Mesodermal cell (in vitro differentiated cells): ENCODE data around the gene SMAD2.

Source experiments
- H3K27ac ChIP-seq: 2 replicates; pipeline ENCODE4 v1.7.0; 2013; ENCODE audit warnings: mild to moderate bottlenecking, low read depth, low read length, moderate library complexity; ENCODE audit not compliant: severe bottlenecking
- H3K36me3 ChIP-seq: 2 replicates; pipeline ENCODE4 v1.7.1; 2013; ENCODE audit warnings: mild to moderate bottlenecking, low read length, moderate library complexity; ENCODE audit not compliant: control insufficient read depth, insufficient read depth
- H3K4me1 ChIP-seq: one replicate; pipeline ENCODE4 v1.7.1; 2013; ENCODE audit warnings: mild to moderate bottlenecking, low read length; ENCODE audit not compliant: insufficient read depth, control insufficient read depth, poor library complexity, severe bottlenecking
- H3K4me3 ChIP-seq: 2 replicates; pipeline ENCODE4 v1.7.0; 2013; ENCODE audit warnings: low read length, control low read depth, mild to moderate bottlenecking; ENCODE audit not compliant: insufficient read depth, poor library complexity, severe bottlenecking; ENCODE audit errors: extremely low read depth
- H3K9me3 ChIP-seq: 2 replicates; pipeline ENCODE4 v1.7.1; 2013; ENCODE audit warnings: mild to moderate bottlenecking, low read length, moderate library complexity; ENCODE audit not compliant: control insufficient read depth
- WGBS, 2 experiments: methylation state at CpG; one replicate each; pipeline ENCODE4 v1.1.5; 2013; ENCODE audit warnings: missing lambda C conversion rate in 2 of 2; ENCODE audit not compliant: insufficient coverage in 2 of 2; 5-methylcytosine and 5-hydroxymethylcytosine counted together

Gene SMAD2

GRCh38 chr18:47817017-47817794, 113.3 kb downstream of the SMAD2 start:
- Histone ChIP-seq H3K4me1 (peaks cover 2% of the 10 kb centered on the region), H3K4me3 (no peak overlapping the region), H3K27ac (no peak overlapping the region), H3K9me3 (no peaks in the 10 kb centered on the region), H3K36me3 (peaks cover 5% of the 10 kb centered on the region)
- WGBS, 2 experiments = 92 to 93% methylated on average over 2 to 9 of the region's 9 CpGs

- 87 to 98% methylated on average over 3 of the region's 5 CpGs for WGBS, 2 experiments
These were observed 114.8 kb downstream of the SMAD2 start for GRCh38 chr18:47815486-47816270.

DNA sequence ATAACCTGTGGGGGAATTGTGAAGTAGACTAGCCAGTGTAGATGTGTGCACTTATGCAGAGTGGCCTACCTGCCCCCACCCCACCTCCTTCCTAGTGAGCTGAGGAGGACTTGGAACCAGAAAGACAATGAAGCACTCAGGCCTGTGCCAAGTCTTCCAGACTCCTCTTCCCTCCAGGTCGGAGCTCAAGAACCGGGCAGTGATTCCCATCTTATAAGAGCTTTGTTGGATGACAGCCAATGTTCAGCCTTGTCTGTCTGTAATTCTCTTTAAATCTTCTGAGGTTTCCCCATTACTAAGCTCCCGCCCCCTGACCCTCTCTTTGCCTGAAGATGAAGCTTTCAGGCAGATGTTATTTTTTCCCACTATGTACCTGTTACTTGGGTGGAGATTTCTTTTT, 121.0 kb downstream of the SMAD2 start:
- Histone ChIP-seq H3K36me3 (no peaks in the 10 kb centered on the region), H3K4me1 (no peaks in the 10 kb centered on the region), H3K9me3 (no peaks in the 10 kb centered on the region), H3K27ac (no peak overlapping the region), H3K4me3 (no peak overlapping the region)
- WGBS, 2 experiments = 90 to 100% methylated on average over 2 of the region's 3 CpGs

More at GRCh38 chr18:47815486-47816270, 114.8 kb downstream of the SMAD2 start:
- peak overlapping the region; percentile 39 for H3K27ac ChIP-seq
- H3K36me3 ChIP-seq = peaks cover 5% of the 10 kb centered on the region
- no peak overlapping the region for H3K4me3 ChIP-seq
- H3K9me3 ChIP-seq = no peaks in the 10 kb centered on the region
- peaks cover 2% of the 10 kb centered on the region for H3K4me1 ChIP-seq

- Histone ChIP-seq H3K36me3 (no peaks in the 10 kb centered on the region), H3K9me3 (no peaks in the 10 kb centered on the region), H3K27ac (no peak overlapping the region), H3K4me3 (no peak overlapping the region), H3K4me1 (peaks cover 11% of the 10 kb centered on the region)
- 58 to 77% methylated on average over 2 to 5 of the region's 6 CpGs for WGBS, 2 experiments
These were observed 127.7 kb downstream of the SMAD2 start for GRCh38 chr18:47802802-47803201.

DNA sequence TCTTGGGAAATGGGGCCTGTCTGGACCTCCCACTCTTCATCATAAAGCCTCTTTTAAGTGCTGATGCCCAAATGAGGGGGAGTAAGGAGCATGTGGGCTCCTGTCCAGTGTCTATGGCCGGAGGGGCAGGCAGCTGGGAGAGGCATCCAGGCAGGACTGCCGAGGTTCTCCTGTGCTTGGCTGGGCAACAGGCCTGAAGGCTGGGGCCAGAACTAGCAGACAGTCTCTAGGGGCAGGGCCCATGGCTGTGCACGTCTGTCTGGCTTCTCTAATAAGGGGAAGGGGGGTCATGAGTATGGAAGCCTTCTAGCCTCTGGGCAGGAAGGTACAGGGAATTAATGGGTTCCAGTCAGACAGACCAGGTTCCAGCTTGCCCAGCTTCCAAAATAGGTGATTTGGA, 128.6 kb downstream of the SMAD2 start:
- no peak overlapping the region for H3K4me3 ChIP-seq
- no peaks in the 10 kb centered on the region for H3K36me3 ChIP-seq
- 94 to 100% methylated on average over 3 of the region's 3 CpGs for WGBS, 2 experiments
- no peaks in the 10 kb centered on the region for H3K9me3 ChIP-seq
- H3K27ac ChIP-seq = no peak overlapping the region
- H3K4me1 ChIP-seq = peaks cover 11% of the 10 kb centered on the region

- no peaks in the 10 kb centered on the region for H3K9me3 ChIP-seq
- WGBS, 2 experiments = 88 to 89% methylated on average over 5 to 6 of the region's 6 CpGs
- no peaks in the 10 kb centered on the region for H3K36me3 ChIP-seq
- H3K4me3 ChIP-seq = no peak overlapping the region
- H3K4me1 ChIP-seq = peaks cover 11% of the 10 kb centered on the region
- no peak overlapping the region for H3K27ac ChIP-seq
These were observed 129.7 kb downstream of the SMAD2 start for GRCh38 chr18:47800756-47801155.

GRCh38 chr18:47800248-47800647, 130.2 kb downstream of the SMAD2 start:
- Histone ChIP-seq H3K4me3 (no peak overlapping the region), H3K9me3 (no peaks in the 10 kb centered on the region), H3K4me1 (peaks cover 11% of the 10 kb centered on the region), H3K27ac (no peak overlapping the region), H3K36me3 (no peaks in the 10 kb centered on the region)
- 88 to 96% methylated on average over 4 to 6 of the region's 10 CpGs for WGBS, 2 experiments

DNA sequence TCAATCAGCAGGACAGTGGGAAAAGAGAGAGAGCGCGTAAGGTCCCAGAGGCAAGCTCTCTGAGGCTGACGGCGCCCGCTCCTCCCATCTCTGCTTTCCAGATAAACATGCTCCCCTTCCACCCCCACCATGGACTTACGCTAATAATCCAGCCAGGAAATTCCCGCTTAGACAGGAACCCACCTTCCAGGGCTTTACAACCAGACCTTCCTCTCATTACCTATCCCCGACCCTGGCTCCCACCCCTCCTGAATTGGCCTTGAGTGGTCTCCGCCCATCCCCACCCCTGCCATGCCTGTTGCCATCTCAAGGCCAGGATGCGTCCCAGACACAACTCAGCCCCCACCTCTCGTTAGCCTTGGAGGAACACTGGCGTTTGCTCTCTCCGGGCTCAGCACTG, 131.1 kb downstream of the SMAD2 start:
- Histone ChIP-seq H3K36me3 (no peaks in the 10 kb centered on the region), H3K4me3 (no peak overlapping the region)
- 82 to 91% methylated on average over 4 to 7 of the region's 13 CpGs for WGBS, 2 experiments

GRCh38 chr18:47798366-47798765, 132.1 kb downstream of the SMAD2 start:
- Histone ChIP-seq H3K27ac (no peak overlapping the region), H3K4me3 (no peak overlapping the region), H3K4me1 (peaks cover 11% of the 10 kb centered on the region), H3K9me3 (no peaks in the 10 kb centered on the region), H3K36me3 (no peaks in the 10 kb centered on the region)
- 83 to 88% methylated on average over 9 to 10 of the region's 11 CpGs for WGBS, 2 experiments

More for the DNA sequence above, 131.1 kb downstream of the SMAD2 start:
- Histone ChIP-seq H3K9me3 (no peaks in the 10 kb centered on the region), H3K27ac (no peak overlapping the region), H3K4me1 (peaks cover 11% of the 10 kb centered on the region)

GRCh38 chr18:47797126-47797525, 133.3 kb downstream of the SMAD2 start:
- 85 to 89% methylated on average over 4 of the region's 5 CpGs for WGBS, 2 experiments
- no peaks in the 10 kb centered on the region for H3K9me3 ChIP-seq
- peaks cover 11% of the 10 kb centered on the region for H3K4me1 ChIP-seq
- H3K27ac ChIP-seq = no peak overlapping the region
- no peaks in the 10 kb centered on the region for H3K36me3 ChIP-seq
- no peak overlapping the region for H3K4me3 ChIP-seq

GRCh38 chr18:47795434-47795814, 135.0 kb downstream of the SMAD2 start:
- no peaks in the 10 kb centered on the region for H3K9me3 ChIP-seq
- WGBS, 2 experiments = 63 to 73% methylated on average over 2 to 5 of the region's 7 CpGs
- H3K36me3 ChIP-seq = no peaks in the 10 kb centered on the region
- H3K4me1 ChIP-seq = peaks cover 11% of the 10 kb centered on the region
- H3K4me3 ChIP-seq = no peak overlapping the region
- H3K27ac ChIP-seq = no peak overlapping the region
